HUES64 (cell line): ENCODE measurements around the gene KRT86.
"Not testable (repeated sequence)": the region's sequence is repeated elsewhere in the genome, so short reads cannot be mapped to it uniquely, and the experiment has no call there.

Experiments used
- H3K27ac ChIP-seq: 2 replicates; pipeline ENCODE4 v1.7.0; 2013; ENCODE audit warnings: low read depth, low read length, inconsistent platforms
- H3K27me3 ChIP-seq: 2 replicates; pipeline ENCODE4 v1.6.1; 2013; ENCODE audit warnings: mild to moderate bottlenecking, low read length; ENCODE audit not compliant: insufficient read depth
- H3K36me3 ChIP-seq: 2 replicates; pipeline ENCODE4 v1.6.1; 2013; ENCODE audit warnings: mild to moderate bottlenecking, low read length; ENCODE audit not compliant: insufficient read depth
- H3K4me1 ChIP-seq: 2 replicates; pipeline ENCODE4 v1.6.1; 2013; ENCODE audit warnings: mild to moderate bottlenecking, low read length, moderate library complexity; ENCODE audit not compliant: insufficient read depth
- H3K4me3 ChIP-seq: 2 replicates; pipeline ENCODE4 v1.5.1; 2013; ENCODE audit warnings: mild to moderate bottlenecking, low read length, moderate library complexity
- H3K9ac ChIP-seq: 2 replicates; pipeline ENCODE4 v1.6.1; 2013; ENCODE audit warnings: mild to moderate bottlenecking, low read depth, low read length
- H3K9me3 ChIP-seq: 2 replicates; pipeline ENCODE4 v1.6.1; 2013; ENCODE audit warnings: low read depth, low read length; ENCODE audit not compliant: insufficient read depth
- WGBS: fragments of 150-250, 120-280 bp; methylation state at CpG from one replicate; pipeline ENCODE4 v1.1.7; 2013; ENCODE audit warnings: missing lambda C conversion rate; 5-methylcytosine and 5-hydroxymethylcytosine counted together

Gene KRT86

DNA sequence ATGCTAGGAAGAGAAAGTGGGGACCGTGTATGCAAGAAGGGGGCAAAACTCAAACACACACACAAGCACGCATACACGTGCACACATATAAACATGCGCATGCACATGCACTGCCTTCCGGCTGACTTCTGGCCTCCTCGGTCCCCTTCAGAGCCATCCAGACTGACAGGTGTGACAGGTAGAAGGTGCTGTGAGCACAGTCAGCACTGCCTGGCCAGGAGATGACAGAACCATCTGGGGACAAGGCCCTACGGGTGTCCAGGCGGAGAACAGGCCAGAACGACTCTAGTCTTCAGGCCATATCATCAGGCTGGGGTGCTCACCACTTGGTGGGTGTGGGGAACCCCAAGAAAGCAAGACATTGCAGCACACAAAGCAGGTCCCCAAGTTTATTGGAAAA lies 39.5 kb downstream of the KRT86 start:
- Histone ChIP-seq H3K4me3 (no peak overlapping the region), H3K36me3 (no peaks in the 10 kb centered on the region), H3K27ac (no peak overlapping the region), H3K4me1 (peaks cover 3% of the 10 kb centered on the region), H3K27me3 (peaks cover 24% of the 10 kb centered on the region), H3K9me3 (no peaks in the 10 kb centered on the region), H3K9ac (no peak overlapping the region)
- 87% methylated on average over 8 of the region's 9 CpGs for whole genome bisulfite sequencing

DNA sequence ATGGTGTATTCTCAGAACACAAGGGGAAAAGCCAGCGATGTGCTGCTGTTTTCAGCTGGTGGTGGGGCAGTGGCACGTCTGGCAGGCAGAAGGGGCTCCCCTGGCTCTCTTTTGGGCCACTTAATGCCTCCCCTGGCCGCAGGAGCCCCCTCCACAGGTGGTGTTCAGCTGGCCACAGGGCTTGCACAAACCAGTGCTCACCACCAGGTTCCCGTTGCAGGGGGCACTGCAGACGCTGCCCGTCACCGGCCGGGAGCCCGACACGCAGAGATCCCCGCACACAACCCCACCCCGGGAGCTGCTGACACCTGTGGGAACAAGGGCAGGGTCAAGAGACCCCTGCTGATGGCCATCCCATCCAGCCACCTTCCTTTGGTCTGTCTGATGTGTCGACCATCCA lies 40.1 kb downstream of the KRT86 start:
- H3K9ac ChIP-seq, result no peak overlapping the region
- no peaks in the 10 kb centered on the region for H3K4me1 ChIP-seq
- H3K9me3 ChIP-seq, result no peaks in the 10 kb centered on the region
- H3K27me3 ChIP-seq, result peaks cover 18% of the 10 kb centered on the region
- H3K27ac ChIP-seq, result no peak overlapping the region
- 91% methylated on average over 13 of the region's 13 CpGs for WGBS
- H3K36me3 ChIP-seq, result no peaks in the 10 kb centered on the region
- no peak overlapping the region for H3K4me3 ChIP-seq

DNA sequence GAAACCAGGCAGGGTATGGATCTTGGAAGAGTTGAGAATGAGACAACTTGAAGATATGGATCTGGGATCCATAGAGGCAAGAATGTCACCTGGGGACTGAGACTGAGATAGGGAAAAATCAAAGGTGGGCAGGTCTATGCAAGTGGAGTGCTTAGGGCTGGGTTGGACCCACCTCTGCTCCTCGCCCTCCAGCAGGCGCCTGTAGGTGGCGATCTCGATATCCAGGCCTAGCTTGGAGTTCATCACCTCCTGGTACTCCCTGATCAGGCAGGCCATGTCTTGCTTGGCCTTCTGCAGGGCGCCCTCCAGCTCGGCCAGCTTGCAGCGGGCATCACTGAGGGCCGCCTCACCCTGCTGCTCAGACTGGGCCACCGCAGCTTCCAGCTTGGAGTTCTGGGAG lies 41.3 kb downstream of the KRT86 start:
- 60% methylated on average over 9 of the region's 9 CpGs for WGBS
- not testable (repeated sequence) for H3K36me3 ChIP-seq, H3K9ac ChIP-seq, H3K4me1 ChIP-seq, H3K27ac ChIP-seq, H3K4me3 ChIP-seq, H3K9me3 ChIP-seq, H3K27me3 ChIP-seq

DNA sequence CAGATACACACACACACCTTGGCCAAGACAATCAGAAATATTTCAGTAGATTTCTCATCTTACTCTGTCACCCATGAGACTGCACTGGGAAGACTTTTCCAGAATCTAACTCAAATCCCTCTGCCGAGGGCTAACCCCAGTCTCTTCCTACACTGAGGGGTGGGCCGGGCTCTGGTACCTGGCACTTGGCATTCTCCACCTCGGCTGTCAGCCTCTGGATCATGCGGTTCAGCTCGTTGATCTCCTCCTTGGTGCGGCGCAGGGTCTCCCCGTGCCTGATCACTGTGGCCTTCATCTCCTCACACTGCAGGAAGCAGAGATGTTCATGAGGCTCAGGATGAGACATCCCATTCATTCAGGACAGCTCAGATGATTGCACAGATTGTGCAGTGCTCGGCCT lies 41.8 kb downstream of the KRT86 start:
- Histone ChIP-seq H3K27ac (no peak overlapping the region), H3K4me1 (no peaks in the 10 kb centered on the region), H3K27me3 (no peaks in the 10 kb centered on the region), H3K4me3 (no peak overlapping the region), H3K9me3 (no peaks in the 10 kb centered on the region), H3K36me3 (no peaks in the 10 kb centered on the region), H3K9ac (no peak overlapping the region)
- WGBS, result 73% methylated on average over 9 of the region's 9 CpGs

DNA sequence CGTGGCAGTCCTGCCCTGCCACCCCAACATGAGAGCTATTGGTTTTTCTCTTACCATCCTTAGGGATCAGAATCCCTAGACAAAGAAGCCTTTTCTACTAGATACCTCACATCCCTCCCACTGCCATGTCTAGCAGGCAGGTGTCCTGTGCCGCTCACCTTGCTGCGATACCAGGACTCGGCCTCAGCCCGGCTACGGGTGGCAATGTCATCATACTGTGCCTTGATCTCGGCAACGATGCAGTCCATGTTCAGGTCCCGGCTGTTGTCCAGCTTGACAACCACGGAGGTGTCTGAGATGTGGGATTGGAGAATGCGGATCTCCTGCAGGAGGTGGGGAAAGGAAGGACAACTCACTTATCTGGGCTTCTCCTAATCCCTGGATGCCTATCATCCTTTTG lies 42.3 kb downstream of the KRT86 start:
- Histone ChIP-seq H3K4me1 (no peaks in the 10 kb centered on the region), H3K36me3 (no peaks in the 10 kb centered on the region), H3K4me3 (no peak overlapping the region), H3K9me3 (no peaks in the 10 kb centered on the region), H3K9ac (no peak overlapping the region), H3K27ac (no peak overlapping the region), H3K27me3 (no peaks in the 10 kb centered on the region)
- 76% methylated on average over 10 of the region's 11 CpGs for WGBS

DNA sequence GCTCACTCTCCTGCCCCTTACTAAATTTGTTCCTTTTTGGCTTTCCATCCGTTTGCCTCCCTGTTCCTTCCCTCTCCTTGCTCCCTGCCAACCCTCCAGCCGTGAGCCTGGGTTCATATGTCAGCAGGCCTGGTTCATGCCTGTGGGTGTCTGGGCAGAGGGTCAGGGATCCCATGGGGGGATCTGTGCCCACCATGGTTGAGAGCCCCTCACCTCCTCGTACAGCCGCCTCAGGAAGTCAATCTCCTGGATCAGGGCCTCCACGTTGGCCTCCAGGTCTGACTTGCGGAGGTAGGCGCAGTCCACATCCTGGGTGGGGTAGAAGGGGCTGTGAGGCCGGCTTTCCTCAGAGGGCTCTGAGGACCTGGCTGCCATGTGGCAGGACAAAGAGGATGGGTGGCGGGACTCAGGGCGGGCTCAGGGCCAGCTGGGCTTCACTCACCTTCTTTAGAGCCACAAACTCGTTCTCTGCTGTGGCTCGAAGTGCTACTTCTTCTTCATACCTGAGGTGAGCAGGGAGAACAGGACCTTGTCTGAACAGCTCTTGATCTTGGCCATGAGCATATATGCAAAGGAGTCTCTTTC lies 43.1 kb downstream of the KRT86 start:
- no peak overlapping the region for H3K4me3 ChIP-seq
- no peaks in the 10 kb centered on the region for H3K9me3 ChIP-seq
- H3K9ac ChIP-seq, result no peak overlapping the region
- no peaks in the 10 kb centered on the region for H3K27me3 ChIP-seq
- no peaks in the 10 kb centered on the region for H3K36me3 ChIP-seq
- H3K4me1 ChIP-seq, result no peaks in the 10 kb centered on the region
- WGBS, result 86% methylated on average over 12 of the region's 12 CpGs
- H3K27ac ChIP-seq, result no peak overlapping the region

DNA sequence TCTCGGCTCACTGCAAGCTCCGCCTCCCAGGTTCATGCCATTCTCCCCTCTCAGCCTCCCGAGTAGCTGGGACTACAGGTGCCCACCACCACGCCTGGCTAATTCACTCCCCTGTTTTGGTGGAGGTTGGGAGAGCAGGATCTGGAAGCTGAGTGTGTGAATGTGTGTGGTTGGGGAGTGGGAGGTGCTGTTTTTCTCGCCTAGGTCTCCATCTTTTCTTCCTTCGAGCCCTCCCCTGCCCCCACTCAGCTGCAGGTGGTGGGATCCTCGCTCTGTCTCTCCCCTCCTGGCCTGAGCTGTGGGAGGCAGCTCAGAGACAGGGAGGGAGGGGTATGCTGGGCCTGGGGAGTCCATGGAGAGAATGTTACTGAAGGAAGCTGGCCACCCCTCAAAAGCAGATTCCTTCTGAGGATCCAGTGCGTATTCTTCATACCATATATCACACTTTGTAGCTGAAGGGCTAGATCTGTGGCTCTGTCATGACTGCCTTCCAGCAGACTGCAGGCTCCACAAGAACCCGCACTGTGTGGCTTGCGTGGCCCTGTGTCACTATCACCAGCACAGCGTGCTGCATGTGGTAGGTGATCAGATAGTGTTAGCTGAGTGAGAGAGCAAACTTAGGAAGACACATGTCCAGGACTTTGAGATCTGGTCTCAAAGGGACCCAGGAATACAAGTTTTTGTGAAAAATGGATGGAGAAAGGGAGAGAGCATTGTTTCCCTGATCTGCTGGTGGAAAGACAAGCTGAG lies 44.0 kb downstream of the KRT86 start:
- Histone ChIP-seq H3K36me3 (no peaks in the 10 kb centered on the region), H3K9ac (no peak overlapping the region), H3K4me1 (no peaks in the 10 kb centered on the region), H3K27me3 (no peaks in the 10 kb centered on the region), H3K27ac (no peak overlapping the region), H3K4me3 (no peak overlapping the region), H3K9me3 (no peaks in the 10 kb centered on the region)
- 95% methylated on average over 8 of the region's 11 CpGs for WGBS

DNA sequence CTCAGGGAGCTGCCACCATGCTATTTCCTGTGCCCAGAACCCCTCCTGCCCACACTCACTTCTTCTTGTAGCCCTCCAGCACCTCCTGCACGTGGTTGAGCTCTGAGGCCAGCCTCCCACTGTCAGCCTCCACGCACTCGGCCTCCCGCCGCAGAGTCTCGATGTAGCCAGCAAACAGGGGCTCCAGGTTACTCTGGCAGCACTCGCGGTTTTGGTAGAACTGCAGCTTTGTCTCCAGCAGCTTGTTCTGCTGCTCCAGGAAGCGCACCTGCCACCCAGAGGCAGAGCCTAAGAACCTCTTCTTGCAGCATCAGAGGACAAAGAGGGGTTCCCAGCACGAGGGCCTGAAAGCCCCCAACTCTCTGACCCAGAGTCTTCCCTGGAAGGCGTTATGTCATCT lies 44.7 kb downstream of the KRT86 start:
- Histone ChIP-seq H3K27ac (no peak overlapping the region), H3K36me3 (no peaks in the 10 kb centered on the region), H3K4me3 (no peak overlapping the region), H3K4me1 (no peaks in the 10 kb centered on the region), H3K27me3 (no peaks in the 10 kb centered on the region), H3K9ac (no peak overlapping the region), H3K9me3 (no peaks in the 10 kb centered on the region)
- 78% methylated on average over 11 of the region's 11 CpGs for WGBS

DNA sequence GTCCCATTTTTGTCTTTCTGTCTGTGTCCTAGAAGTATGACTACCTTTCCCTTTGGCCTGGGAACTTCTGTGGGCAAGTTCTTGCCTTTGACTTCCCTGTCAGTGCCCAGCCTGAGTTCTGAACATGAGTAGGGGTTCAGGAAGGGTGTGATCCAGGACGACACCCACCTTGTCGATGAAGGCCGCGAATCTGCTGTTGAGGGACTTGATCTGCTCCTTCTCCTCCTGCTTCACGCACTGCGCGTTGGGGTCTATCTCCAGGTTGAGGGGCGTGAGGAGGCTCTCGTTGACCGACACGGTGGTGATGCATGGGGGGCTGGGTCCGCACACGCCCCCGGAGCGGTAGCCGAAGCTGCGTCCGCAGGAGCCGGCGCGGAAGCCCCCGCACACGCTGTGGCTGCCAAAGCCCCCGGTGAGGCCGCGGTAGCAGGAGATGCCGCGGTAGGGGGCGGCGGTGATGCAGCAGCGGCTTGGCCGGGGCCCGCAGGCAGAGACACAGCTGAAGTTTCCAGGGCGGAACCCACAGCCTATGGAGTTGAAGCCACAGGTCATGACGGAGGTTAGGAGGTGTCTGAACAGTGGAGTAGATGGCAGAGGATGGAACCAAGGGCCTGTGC lies 46.4 kb downstream of the KRT86 start, which contains the start of gene KRT83:
TSS of gene KRT83 (minus strand) at position 615 of the 617 bp plus-strand sequence. CDS start at position 552, 63 bp downstream.
- Histone ChIP-seq H3K9ac (no peak within 1 kb of the TSS), H3K27me3 (no peaks in the 10 kb centered on the region), H3K9me3 (no peaks in the 10 kb centered on the region), H3K4me3 (no peak within 1 kb of the TSS), H3K27ac (no peak within 1 kb of the TSS), H3K4me1 (no peaks in the 10 kb centered on the region), H3K36me3 (no peaks in the 10 kb centered on the region)
- WGBS, result 89% methylated on average over 35 of the region's 35 CpGs

DNA sequence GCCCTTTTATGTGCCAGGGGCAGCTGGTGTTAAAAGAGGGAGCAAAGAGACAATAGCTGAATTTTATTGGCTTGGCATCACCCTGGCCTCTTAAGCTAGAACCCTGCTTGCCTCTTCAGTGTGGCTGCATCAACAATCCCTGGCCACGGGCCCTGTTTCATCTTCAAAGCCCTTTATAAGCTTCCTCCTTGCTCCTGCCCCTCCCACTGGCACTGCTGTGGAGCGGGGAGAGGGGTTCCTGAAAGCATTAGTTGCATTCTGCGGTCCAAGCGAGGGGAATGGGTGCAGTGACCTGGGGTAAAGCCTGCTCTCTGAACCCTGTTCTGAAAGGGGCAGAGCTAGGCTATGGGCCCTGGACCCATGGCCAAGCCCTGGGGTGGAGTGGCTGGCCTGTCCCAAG lies 47.0 kb downstream of the KRT86 start:
- H3K9ac ChIP-seq, result no peak overlapping the region
- H3K9me3 ChIP-seq, result no peaks in the 10 kb centered on the region
- no peaks in the 10 kb centered on the region for H3K27me3 ChIP-seq
- H3K4me3 ChIP-seq, result no peak overlapping the region
- H3K4me1 ChIP-seq, result no peaks in the 10 kb centered on the region
- no peak overlapping the region for H3K27ac ChIP-seq
- H3K36me3 ChIP-seq, result no peaks in the 10 kb centered on the region
- WGBS, result 75% methylated on average over 4 of the region's 4 CpGs

DNA sequence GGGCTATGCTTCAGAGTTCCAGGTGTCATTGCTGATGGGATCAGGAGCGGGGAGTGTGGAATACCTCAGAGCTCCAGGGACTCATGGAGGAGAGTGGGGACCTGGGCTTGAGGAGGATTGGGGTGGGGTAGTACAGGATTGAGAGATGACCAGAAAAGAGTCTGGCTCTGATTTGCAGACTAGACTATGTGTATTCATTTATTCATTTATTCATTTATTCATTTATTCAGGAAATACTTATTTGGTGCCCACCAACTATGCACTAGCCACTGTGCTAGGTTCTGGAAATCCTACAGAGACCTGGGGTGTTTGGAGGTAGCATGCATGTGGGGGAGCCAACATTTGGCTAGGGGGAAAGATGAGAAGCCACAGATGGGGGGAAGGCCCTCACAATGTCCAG lies 47.6 kb downstream of the KRT86 start:
- Histone ChIP-seq H3K9ac (no peak overlapping the region), H3K27ac (no peak overlapping the region), H3K36me3 (no peaks in the 10 kb centered on the region), H3K4me1 (no peaks in the 10 kb centered on the region), H3K9me3 (no peaks in the 10 kb centered on the region), H3K4me3 (no peak overlapping the region), H3K27me3 (no peaks in the 10 kb centered on the region)
- WGBS, result 91% methylated on average over 1 of the region's 1 CpG
